WTC11 (cell line): ENCODE data around the gene EFEMP2.

Experiments used
- ATF3 ChIP-seq: sonication (generic); formaldehyde crosslinking; conservative IDR thresholded peaks from 2 replicates; pipeline ENCODE4 v1.8.1; 2022; ENCODE audit warnings: mild to moderate bottlenecking, missing genetic modification reagents
- FOXP1 ChIP-seq: sonication (generic); formaldehyde crosslinking; IDR thresholded peaks from 2 replicates; pipeline ENCODE4 v1.8.0; 2022; ENCODE audit warnings: missing genetic modification reagents, mild to moderate bottlenecking, moderate library complexity, borderline replicate concordance
- HMGA2 ChIP-seq: fragments of 250-450 bp; sonication (Bioruptor Pico); IDR thresholded peaks from 2 replicates; pipeline ENCODE4 v1.4.0; 2021; ENCODE audit warnings: mild to moderate bottlenecking, moderate library complexity
- IRF1 ChIP-seq: sonication (generic); formaldehyde crosslinking; IDR thresholded peaks from 2 replicates; pipeline ENCODE4 v1.8.0; 2023; ENCODE audit warnings: missing genetic modification reagents
- MYBL2 ChIP-seq: sonication (generic); formaldehyde crosslinking; IDR thresholded peaks from 2 replicates; pipeline ENCODE4 v1.8.1; 2023; ENCODE audit warnings: mild to moderate bottlenecking, moderate library complexity, missing genetic modification reagents
- TEAD4 ChIP-seq: sonication (generic); formaldehyde crosslinking; IDR thresholded peaks from 2 replicates; pipeline ENCODE4 v1.8.0; 2022; ENCODE audit warnings: mild to moderate bottlenecking, missing genetic modification reagents
- ZNF138 ChIP-seq: sonication (generic); formaldehyde crosslinking; conservative IDR thresholded peaks from 2 replicates; pipeline ENCODE4 v1.8.1; 2022; ENCODE audit warnings: mild to moderate bottlenecking, moderate library complexity, missing genetic modification reagents
- TF ChIP-seq, protein P1 (sequence below): fragments of 200-600 bp; IDR thresholded peaks from 2 replicates; pipeline ENCODE4 v1.8.0; 2022; ENCODE audit warnings: antibody characterized with exemption
- TF ChIP-seq, protein P2 (sequence below): sonication (generic); formaldehyde crosslinking; conservative IDR thresholded peaks from 2 replicates; pipeline ENCODE4 v1.8.1; 2023; ENCODE audit warnings: mild to moderate bottlenecking, low read depth, missing genetic modification reagents, moderate library complexity
- TF ChIP-seq, protein P3 (sequence below): sonication (generic); formaldehyde crosslinking; IDR thresholded peaks from 2 replicates; pipeline ENCODE4 v1.8.1; 2023; ENCODE audit warnings: mild to moderate bottlenecking, moderate library complexity, missing genetic modification reagents
- TF ChIP-seq, protein P4 (sequence below): sonication (generic); formaldehyde crosslinking; IDR thresholded peaks from 2 replicates; pipeline ENCODE4 v1.8.1; 2022; ENCODE audit warnings: low read depth, missing genetic modification reagents, borderline replicate concordance

GRCh38 chr11:65883786-65884715, 11.5 kb upstream of the EFEMP2 start:
- TF ChIP-seq, protein P1, sequence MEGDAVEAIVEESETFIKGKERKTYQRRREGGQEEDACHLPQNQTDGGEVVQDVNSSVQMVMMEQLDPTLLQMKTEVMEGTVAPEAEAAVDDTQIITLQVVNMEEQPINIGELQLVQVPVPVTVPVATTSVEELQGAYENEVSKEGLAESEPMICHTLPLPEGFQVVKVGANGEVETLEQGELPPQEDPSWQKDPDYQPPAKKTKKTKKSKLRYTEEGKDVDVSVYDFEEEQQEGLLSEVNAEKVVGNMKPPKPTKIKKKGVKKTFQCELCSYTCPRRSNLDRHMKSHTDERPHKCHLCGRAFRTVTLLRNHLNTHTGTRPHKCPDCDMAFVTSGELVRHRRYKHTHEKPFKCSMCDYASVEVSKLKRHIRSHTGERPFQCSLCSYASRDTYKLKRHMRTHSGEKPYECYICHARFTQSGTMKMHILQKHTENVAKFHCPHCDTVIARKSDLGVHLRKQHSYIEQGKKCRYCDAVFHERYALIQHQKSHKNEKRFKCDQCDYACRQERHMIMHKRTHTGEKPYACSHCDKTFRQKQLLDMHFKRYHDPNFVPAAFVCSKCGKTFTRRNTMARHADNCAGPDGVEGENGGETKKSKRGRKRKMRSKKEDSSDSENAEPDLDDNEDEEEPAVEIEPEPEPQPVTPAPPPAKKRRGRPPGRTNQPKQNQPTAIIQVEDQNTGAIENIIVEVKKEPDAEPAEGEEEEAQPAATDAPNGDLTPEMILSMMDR = no peak
- TF ChIP-seq, protein P2, sequence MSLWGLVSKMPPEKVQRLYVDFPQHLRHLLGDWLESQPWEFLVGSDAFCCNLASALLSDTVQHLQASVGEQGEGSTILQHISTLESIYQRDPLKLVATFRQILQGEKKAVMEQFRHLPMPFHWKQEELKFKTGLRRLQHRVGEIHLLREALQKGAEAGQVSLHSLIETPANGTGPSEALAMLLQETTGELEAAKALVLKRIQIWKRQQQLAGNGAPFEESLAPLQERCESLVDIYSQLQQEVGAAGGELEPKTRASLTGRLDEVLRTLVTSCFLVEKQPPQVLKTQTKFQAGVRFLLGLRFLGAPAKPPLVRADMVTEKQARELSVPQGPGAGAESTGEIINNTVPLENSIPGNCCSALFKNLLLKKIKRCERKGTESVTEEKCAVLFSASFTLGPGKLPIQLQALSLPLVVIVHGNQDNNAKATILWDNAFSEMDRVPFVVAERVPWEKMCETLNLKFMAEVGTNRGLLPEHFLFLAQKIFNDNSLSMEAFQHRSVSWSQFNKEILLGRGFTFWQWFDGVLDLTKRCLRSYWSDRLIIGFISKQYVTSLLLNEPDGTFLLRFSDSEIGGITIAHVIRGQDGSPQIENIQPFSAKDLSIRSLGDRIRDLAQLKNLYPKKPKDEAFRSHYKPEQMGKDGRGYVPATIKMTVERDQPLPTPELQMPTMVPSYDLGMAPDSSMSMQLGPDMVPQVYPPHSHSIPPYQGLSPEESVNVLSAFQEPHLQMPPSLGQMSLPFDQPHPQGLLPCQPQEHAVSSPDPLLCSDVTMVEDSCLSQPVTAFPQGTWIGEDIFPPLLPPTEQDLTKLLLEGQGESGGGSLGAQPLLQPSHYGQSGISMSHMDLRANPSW (CRISPR knock-in tag) = no peak
- TF ChIP-seq ZNF138 (CRISPR knock-in tag) (no peak), MYBL2 (CRISPR knock-in tag) (no peak), ATF3 (CRISPR knock-in tag) (no peak), TEAD4 (CRISPR knock-in tag) (no peak), FOXP1 (CRISPR knock-in tag) (no peak), HMGA2 (CRISPR knock-in tag) (no peak), IRF1 (no peak)
- TF ChIP-seq, protein P3, sequence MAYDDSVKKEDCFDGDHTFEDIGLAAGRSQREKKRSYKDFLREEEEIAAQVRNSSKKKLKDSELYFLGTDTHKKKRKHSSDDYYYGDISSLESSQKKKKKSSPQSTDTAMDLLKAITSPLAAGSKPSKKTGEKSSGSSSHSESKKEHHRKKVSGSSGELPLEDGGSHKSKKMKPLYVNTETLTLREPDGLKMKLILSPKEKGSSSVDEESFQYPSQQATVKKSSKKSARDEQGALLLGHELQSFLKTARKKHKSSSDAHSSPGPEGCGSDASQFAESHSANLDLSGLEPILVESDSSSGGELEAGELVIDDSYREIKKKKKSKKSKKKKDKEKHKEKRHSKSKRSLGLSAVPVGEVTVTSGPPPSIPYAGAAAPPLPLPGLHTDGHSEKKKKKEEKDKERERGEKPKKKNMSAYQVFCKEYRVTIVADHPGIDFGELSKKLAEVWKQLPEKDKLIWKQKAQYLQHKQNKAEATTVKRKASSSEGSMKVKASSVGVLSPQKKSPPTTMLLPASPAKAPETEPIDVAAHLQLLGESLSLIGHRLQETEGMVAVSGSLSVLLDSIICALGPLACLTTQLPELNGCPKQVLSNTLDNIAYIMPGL (CRISPR knock-in tag) = no peak
- TF ChIP-seq, protein P4, sequence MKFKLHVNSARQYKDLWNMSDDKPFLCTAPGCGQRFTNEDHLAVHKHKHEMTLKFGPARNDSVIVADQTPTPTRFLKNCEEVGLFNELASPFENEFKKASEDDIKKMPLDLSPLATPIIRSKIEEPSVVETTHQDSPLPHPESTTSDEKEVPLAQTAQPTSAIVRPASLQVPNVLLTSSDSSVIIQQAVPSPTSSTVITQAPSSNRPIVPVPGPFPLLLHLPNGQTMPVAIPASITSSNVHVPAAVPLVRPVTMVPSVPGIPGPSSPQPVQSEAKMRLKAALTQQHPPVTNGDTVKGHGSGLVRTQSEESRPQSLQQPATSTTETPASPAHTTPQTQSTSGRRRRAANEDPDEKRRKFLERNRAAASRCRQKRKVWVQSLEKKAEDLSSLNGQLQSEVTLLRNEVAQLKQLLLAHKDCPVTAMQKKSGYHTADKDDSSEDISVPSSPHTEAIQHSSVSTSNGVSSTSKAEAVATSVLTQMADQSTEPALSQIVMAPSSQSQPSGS (CRISPR knock-in tag) = no peak
